ENCODE measurements around the gene CDC27.

Gene CDC27

GRCh38 chr17:47199627-47200324, 10.7 kb upstream of the CDC27 start:
- DNase-seq (ENCODE audit: low read depth in 1 of 2, low spot score in 1 of 2): peak; percentile 26 to 72
- H3K27me3 ChIP-seq (ENCODE audit: insufficient read depth, poor library complexity, severe bottlenecking): no peaks in the 10 kb centered on the region
- peak overlapping the region; percentile 55 for H3K27ac ChIP-seq (replicated peaks)
- no peak overlapping the region; the same call in 1 of the 2 replicates for H3K4me3 ChIP-seq (replicated peaks; ENCODE audit: insufficient read depth, low read length)
- TF ChIP-seq REST (IDR thresholded peaks at IDR 0.05; ENCODE audit: insufficient replicate concordance, low read depth) (no peak), CTCF (IDR thresholded peaks at IDR 0.05; ENCODE audit: insufficient read depth, low read length) (no peak), SPI1 (IDR thresholded peaks at IDR 0.05; ENCODE audit: borderline replicate concordance, low read depth) (peak; percentile 100)

- no peak overlapping the region for H3K4me3 ChIP-seq (replicated peaks; ENCODE audit: insufficient read depth, low read length)
- H3K27ac ChIP-seq (replicated peaks): no peak overlapping the region
- TF ChIP-seq GABPA (IDR thresholded peaks at IDR 0.05; ENCODE audit: low read depth) (no peak), REST (IDR thresholded peaks at IDR 0.05; ENCODE audit: insufficient replicate concordance, low read depth) (no peak), POLR2AphosphoS5 (IDR thresholded peaks at IDR 0.05; ENCODE audit: low read depth) (no peak), SPI1 (IDR thresholded peaks at IDR 0.05; ENCODE audit: borderline replicate concordance, low read depth) (no peak), CTCF (IDR thresholded peaks at IDR 0.05; ENCODE audit: insufficient read depth, low read length) (no peak)
- no peak for DNase-seq (ENCODE audit: low read depth in 1 of 2, low spot score in 1 of 2)
- no peaks in the 10 kb centered on the region for H3K27me3 ChIP-seq (ENCODE audit: insufficient read depth, poor library complexity, severe bottlenecking)
Observed at GRCh38 chr17:47197821-47198220, 8.7 kb upstream of the CDC27 start.

- no peak for DNase-seq (ENCODE audit: low read depth in 1 of 2, low spot score in 1 of 2)
- Histone ChIP-seq H3K4me3 (replicated peaks; ENCODE audit: insufficient read depth, low read length) (no peak overlapping the region), H3K27ac (replicated peaks) (no peak overlapping the region), H3K27me3 (ENCODE audit: insufficient read depth, poor library complexity, severe bottlenecking) (no peaks in the 10 kb centered on the region)
- TF ChIP-seq GABPA (IDR thresholded peaks at IDR 0.05; ENCODE audit: low read depth): no peak
- TF ChIP-seq CTCF (IDR thresholded peaks at IDR 0.05; ENCODE audit: insufficient read depth, low read length): no peak
- TF ChIP-seq SPI1 (IDR thresholded peaks at IDR 0.05; ENCODE audit: borderline replicate concordance, low read depth): no peak
- no peak for TF ChIP-seq REST (IDR thresholded peaks at IDR 0.05; ENCODE audit: insufficient replicate concordance, low read depth)
- no peak for TF ChIP-seq POLR2AphosphoS5 (IDR thresholded peaks at IDR 0.05; ENCODE audit: low read depth)
Observed at GRCh38 chr17:47193931-47194511, 4.9 kb upstream of the CDC27 start.
